Type B pancreatic cell (in vitro differentiated cells): ENCODE results near the gene AGA. TPM values are rescaled to one million over a fixed set of nuclear protein-coding genes. Genes with fewer than 3 reads are reported as not detected.

Source experiments
- DNase-seq: peaks from one replicate; pipeline ENCODE4 v3.0.0; 2021; ENCODE audit warnings: mixed read lengths; ENCODE audit not compliant: unreplicated experiment; ENCODE audit errors: extremely low spot score
- H3K27ac Mint-ChIP-seq: 2 replicates; pipeline ENCODE4 v1.8.0; 2021; ENCODE audit warnings: mild to moderate bottlenecking, mixed read lengths
- H3K27me3 Mint-ChIP-seq: 2 replicates; pipeline ENCODE4 v1.8.0; 2021; ENCODE audit warnings: mixed read lengths
- H3K36me3 Mint-ChIP-seq: 2 replicates; pipeline ENCODE4 v1.8.0; 2021; ENCODE audit warnings: mixed read lengths
- H3K4me1 Mint-ChIP-seq: one replicate; pipeline ENCODE4 v1.8.0; 2021; ENCODE audit warnings: mixed read lengths; ENCODE audit not compliant: unreplicated experiment
- H3K4me3 Mint-ChIP-seq: 2 replicates; pipeline ENCODE4 v1.8.0; 2021; ENCODE audit warnings: mild to moderate bottlenecking, mixed read lengths
- H3K9me3 Mint-ChIP-seq: 2 replicates; pipeline ENCODE4 v1.8.0; 2021; ENCODE audit warnings: mixed read lengths
- CTCF ChIP-seq: fragments of 200-600 bp; sonication (generic); conservative IDR thresholded peaks from 2 replicates; pipeline ENCODE4 v1.5.0; 2021; ENCODE audit warnings: antibody characterized with exemption, mild to moderate bottlenecking
- total RNA-seq: library from RNA; stranded (reverse); gene quantifications from 2 replicates; pipeline ENCODE4 v1.2.1, GENCODE V29; 2021; ENCODE audit warnings: low replicate concordance

AGA gene
- total RNA-seq, 1 donor from 2014 or later: 12.8 TPM

GRCh38 chr4:177447417-177448004, 5.3 kb upstream of the AGA start:
- Mint-ChIP-seq H3K27me3 (no peaks in the 10 kb centered on the region), H3K36me3 (no peaks in the 10 kb centered on the region), H3K4me1 (peaks cover 5% of the 10 kb centered on the region), H3K27ac (no peak overlapping the region), H3K9me3 (no peaks in the 10 kb centered on the region), H3K4me3 (no peak overlapping the region)
- DNase-seq: no peak
- no peak for TF ChIP-seq CTCF

GRCh38 chr4:177446586-177446985, 4.3 kb upstream of the AGA start:
- H3K27ac Mint-ChIP-seq: no peak overlapping the region
- peaks cover 9% of the 10 kb centered on the region for H3K4me1 Mint-ChIP-seq
- no peaks in the 10 kb centered on the region for H3K9me3 Mint-ChIP-seq
- DNase-seq: no peak
- TF ChIP-seq CTCF: no peak
- no peaks in the 10 kb centered on the region for H3K27me3 Mint-ChIP-seq
- no peaks in the 10 kb centered on the region for H3K36me3 Mint-ChIP-seq
- H3K4me3 Mint-ChIP-seq: peak overlapping the region; percentile 38

- Mint-ChIP-seq H3K27me3 (no peaks in the 10 kb centered on the region), H3K27ac (peak overlapping the region; percentile 62), H3K4me3 (peak overlapping the region; percentile 74), H3K9me3 (no peaks in the 10 kb centered on the region), H3K4me1 (peaks cover 14% of the 10 kb centered on the region), H3K36me3 (no peaks in the 10 kb centered on the region)
- TF ChIP-seq CTCF: no peak
- DNase-seq: no peak
These were observed 2.9 kb upstream of the AGA start for GRCh38 chr4:177444911-177445736.

- H3K4me3 Mint-ChIP-seq: peak overlapping the region; percentile 92
- peaks cover 14% of the 10 kb centered on the region for H3K4me1 Mint-ChIP-seq
- DNase-seq: no peak
- H3K36me3 Mint-ChIP-seq: peaks cover 5% of the 10 kb centered on the region
- peak overlapping the region; percentile 96 for H3K27ac Mint-ChIP-seq
- TF ChIP-seq CTCF: peak; percentile 56
- no peaks in the 10 kb centered on the region for H3K27me3 Mint-ChIP-seq
- no peaks in the 10 kb centered on the region for H3K9me3 Mint-ChIP-seq
These were observed 1.0 kb downstream of the AGA start for GRCh38 chr4:177441061-177441802.

GRCh38 chr4:177436456-177436855, 5.8 kb downstream of the AGA start:
- H3K36me3 Mint-ChIP-seq: peaks cover 14% of the 10 kb centered on the region
- H3K9me3 Mint-ChIP-seq: no peaks in the 10 kb centered on the region
- TF ChIP-seq CTCF: no peak
- H3K4me1 Mint-ChIP-seq: peaks cover 4% of the 10 kb centered on the region
- H3K27me3 Mint-ChIP-seq: no peaks in the 10 kb centered on the region
- no peak overlapping the region for H3K27ac Mint-ChIP-seq
- no peak for DNase-seq
- no peak overlapping the region for H3K4me3 Mint-ChIP-seq
